ENCODE measurements around the gene TMEM139. TPM values are rescaled to one million over a fixed set of nuclear protein-coding genes. Genes with fewer than 3 reads are reported as not detected.

Gene TMEM139
- total RNA-seq, 4 donors from 2014 or later = 1.0 TPM; not detected in 3

- Histone ChIP-seq H3K27ac (replicated peaks in 1 of 4) (no peak overlapping the region), H3K4me3 (no peak overlapping the region), H3K4me1 (no peaks in the 10 kb centered on the region), H3K27me3 (no peaks in the 10 kb centered on the region), H3K36me3 (no peaks in the 10 kb centered on the region), H3K9me3 (no peaks in the 10 kb centered on the region)
- 84% methylated on average over 2 of the region's 2 CpGs for WGBS
- intact Hi-C loops (cut with DNase I) = no loop called here
- no peak for TF ChIP-seq EP300 (IDR thresholded peaks at IDR 0.05)
- no peak for TF ChIP-seq POLR2AphosphoS5 (IDR thresholded peaks at IDR 0.05)
- TF ChIP-seq POLR2A (IDR thresholded peaks at IDR 0.05; ENCODE audit: low read depth) = no peak
- TF ChIP-seq CTCF (IDR thresholded peaks at IDR 0.05) = no peak
- no peak for DNase-seq (ENCODE audit: extremely low spot score)
Measured at GRCh38 chr7:143248761-143249354, 35.9 kb upstream of the TMEM139 start.

DNA sequence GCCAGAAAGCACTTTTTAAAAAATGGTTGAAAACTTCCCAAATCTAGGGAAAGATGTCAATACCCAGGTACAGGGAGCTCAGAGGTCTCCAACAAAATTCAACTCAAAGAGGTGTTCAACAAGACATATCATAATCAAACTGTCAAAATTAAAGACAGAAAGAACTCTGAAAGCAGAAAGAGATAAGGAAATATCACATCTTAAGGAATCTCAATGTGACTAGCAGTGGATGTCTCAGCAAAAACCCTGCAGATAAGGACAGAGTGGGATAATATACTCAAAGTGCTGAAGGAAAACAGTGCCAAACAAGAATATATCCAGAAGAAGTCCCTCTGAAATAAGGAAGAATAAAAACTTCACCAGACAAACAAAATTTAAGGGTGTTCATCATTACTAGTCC is 34.6 kb upstream of the TMEM139 start:
- TF ChIP-seq POLR2A (IDR thresholded peaks at IDR 0.05; ENCODE audit: low read depth) (no peak), EP300 (IDR thresholded peaks at IDR 0.05) (no peak), POLR2AphosphoS5 (IDR thresholded peaks at IDR 0.05) (no peak), CTCF (IDR thresholded peaks at IDR 0.05) (no peak)
- intact Hi-C loops (cut with DNase I) = no loop called here
- no peak overlapping the region for H3K27ac ChIP-seq (replicated peaks in 1 of 4)
- no peaks in the 10 kb centered on the region for H3K36me3 ChIP-seq
- no peaks in the 10 kb centered on the region for H3K4me1 ChIP-seq
- no peak for DNase-seq (ENCODE audit: extremely low spot score)
- H3K4me3 ChIP-seq = no peak overlapping the region
- H3K27me3 ChIP-seq = no peaks in the 10 kb centered on the region
- H3K9me3 ChIP-seq = no peaks in the 10 kb centered on the region

DNA sequence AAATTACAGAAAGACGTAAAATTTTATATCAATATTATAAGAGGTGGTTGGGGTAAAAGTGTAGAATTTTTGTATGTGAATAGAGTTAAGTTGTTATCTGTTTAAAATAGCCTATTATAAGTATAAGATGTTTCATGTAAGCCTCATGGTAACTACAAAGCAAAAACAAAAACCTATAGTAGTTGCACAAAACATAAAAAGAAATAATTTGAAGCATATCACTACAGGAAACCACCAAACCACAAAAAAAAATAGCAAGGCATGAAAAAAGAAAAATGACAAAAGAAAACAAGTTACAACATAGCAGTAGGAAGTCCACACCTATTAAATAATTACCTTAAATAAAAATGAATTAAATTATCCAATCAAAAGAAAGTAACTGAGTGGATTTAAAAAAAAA is 33.9 kb upstream of the TMEM139 start:
- Histone ChIP-seq H3K36me3 (no peaks in the 10 kb centered on the region), H3K4me1 (no peaks in the 10 kb centered on the region), H3K27ac (replicated peaks in 1 of 4) (no peak overlapping the region), H3K9me3 (no peaks in the 10 kb centered on the region), H3K27me3 (no peaks in the 10 kb centered on the region), H3K4me3 (no peak overlapping the region)
- WGBS = 88% methylated on average over 1 of the region's 1 CpG
- DNase-seq (ENCODE audit: extremely low spot score) = no peak
- intact Hi-C loops (cut with DNase I) = no loop called here
- TF ChIP-seq POLR2A (IDR thresholded peaks at IDR 0.05; ENCODE audit: low read depth) = no peak
- TF ChIP-seq POLR2AphosphoS5 (IDR thresholded peaks at IDR 0.05) = no peak
- TF ChIP-seq CTCF (IDR thresholded peaks at IDR 0.05) = no peak
- no peak for TF ChIP-seq EP300 (IDR thresholded peaks at IDR 0.05)

DNA sequence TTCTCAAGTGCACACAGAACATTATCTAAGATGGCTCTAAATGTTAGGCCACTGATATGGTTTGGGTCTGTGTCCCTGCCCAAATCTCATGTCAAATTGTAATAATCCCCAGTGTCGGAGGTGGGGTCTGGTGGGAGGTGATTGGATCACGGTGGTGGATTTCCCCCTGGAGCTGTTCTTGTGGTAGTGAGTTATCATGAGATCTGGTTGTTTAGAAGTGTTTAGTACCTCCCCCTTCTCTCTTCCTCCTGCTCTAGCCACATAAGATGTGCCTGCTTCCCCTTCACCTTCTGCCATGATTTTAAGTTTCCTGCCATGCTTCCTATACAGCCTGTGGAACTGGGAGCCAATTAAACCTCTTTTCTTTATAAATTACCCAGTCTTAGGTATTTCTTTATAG is 32.8 kb upstream of the TMEM139 start:
- TF ChIP-seq EP300 (IDR thresholded peaks at IDR 0.05) (no peak), POLR2A (IDR thresholded peaks at IDR 0.05; ENCODE audit: low read depth) (no peak), CTCF (IDR thresholded peaks at IDR 0.05) (no peak), POLR2AphosphoS5 (IDR thresholded peaks at IDR 0.05) (no peak)
- Histone ChIP-seq H3K27me3 (no peaks in the 10 kb centered on the region), H3K4me1 (no peaks in the 10 kb centered on the region), H3K36me3 (no peaks in the 10 kb centered on the region), H3K27ac (replicated peaks in 1 of 4) (no peak overlapping the region), H3K4me3 (no peak overlapping the region), H3K9me3 (no peaks in the 10 kb centered on the region)
- intact Hi-C loops (cut with DNase I) = no loop called here
- WGBS = 80% methylated on average over 2 of the region's 2 CpGs
- no peak for DNase-seq (ENCODE audit: extremely low spot score)

GRCh38 chr7:143255564-143255963 is 29.2 kb upstream of the TMEM139 start:
- H3K27ac ChIP-seq (replicated peaks in 1 of 4) = no peak overlapping the region
- no peaks in the 10 kb centered on the region for H3K27me3 ChIP-seq
- 84% methylated on average over 3 of the region's 3 CpGs for WGBS
- DNase-seq (ENCODE audit: extremely low spot score) = no peak
- H3K9me3 ChIP-seq = no peaks in the 10 kb centered on the region
- no peaks in the 10 kb centered on the region for H3K36me3 ChIP-seq
- no peaks in the 10 kb centered on the region for H3K4me1 ChIP-seq
- H3K4me3 ChIP-seq = no peak overlapping the region
- intact Hi-C loops (cut with DNase I) = no loop called here
- no peak for TF ChIP-seq POLR2A (IDR thresholded peaks at IDR 0.05; ENCODE audit: low read depth)
- no peak for TF ChIP-seq POLR2AphosphoS5 (IDR thresholded peaks at IDR 0.05)
- TF ChIP-seq CTCF (IDR thresholded peaks at IDR 0.05) = no peak
- TF ChIP-seq EP300 (IDR thresholded peaks at IDR 0.05) = no peak
